DMS 273 (cell line): ENCODE data around the gene SLC37A2.
A peak's percentile ranks its signal among the peaks of the same experiment; 100 is the strongest.
"Not testable (repeated sequence)": the region's sequence is repeated elsewhere in the genome, so short reads cannot be mapped to it uniquely, and the experiment has no call there.

Experiments
- DNase-seq: peaks from one replicate; lab custom pipeline; 2025; ENCODE audit not compliant: unreplicated experiment; lab: John Stamatoyannopoulos, UW

Gene SLC37A2

DNA sequence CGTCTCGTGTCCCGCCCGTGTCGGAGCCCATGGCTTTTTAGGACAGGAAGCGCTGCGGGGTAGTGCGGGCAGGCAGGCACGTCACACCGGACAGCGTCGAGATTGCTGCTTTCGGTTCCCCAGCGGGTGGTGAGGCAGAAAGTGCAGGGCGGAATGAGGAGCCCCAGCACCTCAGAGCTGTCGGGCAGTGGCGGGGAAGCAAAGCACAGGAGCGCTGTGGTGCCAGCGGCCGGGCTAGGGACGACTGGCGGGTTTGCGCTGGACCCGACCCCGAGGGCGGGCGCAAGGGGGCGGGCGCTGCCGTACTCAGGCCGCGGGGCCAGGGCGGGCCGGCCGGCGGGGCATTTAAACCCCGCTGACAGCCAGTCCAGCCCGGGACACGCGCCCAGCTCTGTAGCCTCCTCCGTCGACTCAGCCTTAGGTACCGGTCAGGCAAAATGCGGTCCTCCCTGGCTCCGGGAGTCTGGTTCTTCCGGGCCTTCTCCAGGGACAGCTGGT is at the start of gene SLC37A2:
Gene SLC37A2, plus strand, starts transcription at position 375 of the 498 bp plus-strand sequence. Its CDS starts 63 bp downstream, at position 438.
- DNase-seq: peak; percentile 44

DNA sequence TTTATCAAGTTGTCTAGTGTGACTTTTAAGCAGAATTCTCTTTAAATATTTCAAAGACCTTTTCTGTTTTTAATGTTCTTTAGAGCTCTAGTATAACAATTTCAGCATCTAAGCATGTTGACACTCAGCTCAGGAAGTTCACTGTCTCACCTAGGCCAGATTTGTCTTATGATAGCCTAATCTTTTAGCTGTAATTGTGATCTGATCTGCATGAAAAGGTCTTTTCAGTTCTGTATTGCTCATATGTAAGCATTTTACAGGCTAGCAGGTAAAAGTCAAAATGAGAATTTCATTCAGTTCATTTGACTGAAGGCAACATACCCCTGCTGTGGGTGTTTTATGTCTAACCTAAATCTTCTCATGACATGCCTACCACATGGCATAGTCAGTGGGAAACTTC is 46.7 kb upstream of the SLC37A2 start:
- DNase-seq: no peak

DNA sequence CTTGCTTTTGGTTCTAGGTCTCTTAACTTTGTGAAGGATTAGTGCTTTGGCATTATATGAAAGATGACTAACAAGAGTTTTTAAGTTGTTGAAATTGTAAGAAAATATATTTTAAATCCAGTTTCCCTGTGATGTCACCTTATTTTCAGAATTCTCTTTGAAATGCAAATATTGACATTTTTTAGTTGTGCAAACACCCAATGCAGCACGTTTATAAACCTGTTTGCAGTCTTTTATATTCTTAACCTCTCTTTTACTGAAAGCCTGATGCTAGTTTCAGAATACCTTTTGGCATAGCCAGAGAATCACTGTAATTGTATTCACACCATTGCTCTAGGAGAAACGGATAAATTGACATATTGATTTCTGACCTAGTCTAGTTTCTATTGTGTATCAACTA is 42.8 kb upstream of the SLC37A2 start:
- no peak for DNase-seq

DNA sequence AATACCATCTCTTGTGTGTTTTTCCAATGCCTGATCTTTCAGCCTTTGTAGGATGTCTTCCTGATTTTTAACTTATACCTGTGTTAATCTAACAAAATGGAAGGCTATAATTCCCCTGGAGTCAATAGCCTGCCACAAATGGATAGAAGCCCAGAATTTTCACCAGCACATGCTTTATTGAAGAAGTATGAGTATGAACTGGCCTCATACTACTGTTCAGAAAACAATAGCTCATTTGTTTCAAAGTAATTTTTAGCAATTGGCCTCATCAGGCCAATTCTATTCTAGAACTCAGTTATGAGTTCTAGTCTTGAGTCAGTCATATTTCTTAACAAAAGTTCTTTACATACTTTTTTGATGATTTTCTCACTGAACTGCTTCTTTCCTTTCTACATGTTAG is 40.6 kb upstream of the SLC37A2 start:
- DNase-seq: no peak

DNA sequence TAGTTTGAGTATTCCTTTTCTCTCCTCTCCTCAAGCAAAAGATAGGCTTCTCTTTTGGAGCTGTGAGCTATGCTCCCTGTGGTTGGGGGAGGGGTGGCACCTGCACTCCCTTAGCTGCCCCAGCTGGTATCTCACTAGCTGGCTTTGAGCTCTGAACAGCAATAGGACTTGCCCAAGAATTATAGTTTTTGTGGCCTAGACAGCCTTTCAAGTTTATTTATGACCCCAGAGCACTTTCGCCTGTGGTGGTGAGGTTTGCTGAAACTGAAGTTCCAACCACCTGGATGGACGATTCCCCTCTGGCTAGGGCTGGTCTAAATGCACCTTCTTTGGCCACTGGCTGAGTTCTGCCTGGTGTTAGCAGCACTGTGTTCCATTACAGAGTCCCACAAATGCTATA is 37.1 kb upstream of the SLC37A2 start:
- DNase-seq: no peak

DNA sequence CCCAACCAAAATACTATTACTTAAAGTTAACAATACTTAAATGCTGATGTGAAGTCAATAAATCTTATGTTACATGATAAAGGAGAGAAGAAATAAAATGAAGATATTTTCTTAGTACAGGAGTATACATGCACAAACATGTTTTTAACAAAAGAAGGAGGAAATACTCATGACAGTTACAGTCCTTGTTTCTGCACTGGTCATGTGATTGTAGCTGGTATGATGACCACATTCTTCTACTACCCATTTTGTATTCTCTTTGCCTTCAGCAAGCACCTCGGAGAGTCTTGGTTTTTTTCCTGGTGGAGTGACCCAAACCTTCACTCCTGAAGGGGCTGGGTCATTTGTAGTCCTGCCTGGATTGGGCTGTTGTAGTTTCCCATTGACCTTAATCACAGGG is 33.7 kb upstream of the SLC37A2 start:
- DNase-seq: not testable (repeated sequence)

DNA sequence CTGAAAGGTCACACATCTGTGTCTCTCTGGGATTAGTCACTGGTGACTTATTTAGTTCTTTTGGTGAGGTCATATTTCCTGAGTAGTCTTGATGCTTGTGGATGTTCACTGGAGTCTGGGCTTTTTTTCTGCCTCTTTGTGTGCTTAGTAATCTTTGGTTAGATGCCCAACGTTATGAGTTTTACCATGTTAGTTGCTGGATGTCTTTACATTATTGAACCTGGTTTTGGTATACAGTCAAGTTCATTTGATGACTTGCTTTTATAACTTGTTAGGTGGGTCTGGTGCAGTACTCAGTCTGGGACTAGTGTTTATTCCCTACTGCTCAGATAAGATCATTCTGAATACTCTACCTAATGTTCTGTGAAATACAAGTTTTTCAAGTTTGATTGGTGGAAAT is 26.2 kb upstream of the SLC37A2 start:
- no peak for DNase-seq

DNA sequence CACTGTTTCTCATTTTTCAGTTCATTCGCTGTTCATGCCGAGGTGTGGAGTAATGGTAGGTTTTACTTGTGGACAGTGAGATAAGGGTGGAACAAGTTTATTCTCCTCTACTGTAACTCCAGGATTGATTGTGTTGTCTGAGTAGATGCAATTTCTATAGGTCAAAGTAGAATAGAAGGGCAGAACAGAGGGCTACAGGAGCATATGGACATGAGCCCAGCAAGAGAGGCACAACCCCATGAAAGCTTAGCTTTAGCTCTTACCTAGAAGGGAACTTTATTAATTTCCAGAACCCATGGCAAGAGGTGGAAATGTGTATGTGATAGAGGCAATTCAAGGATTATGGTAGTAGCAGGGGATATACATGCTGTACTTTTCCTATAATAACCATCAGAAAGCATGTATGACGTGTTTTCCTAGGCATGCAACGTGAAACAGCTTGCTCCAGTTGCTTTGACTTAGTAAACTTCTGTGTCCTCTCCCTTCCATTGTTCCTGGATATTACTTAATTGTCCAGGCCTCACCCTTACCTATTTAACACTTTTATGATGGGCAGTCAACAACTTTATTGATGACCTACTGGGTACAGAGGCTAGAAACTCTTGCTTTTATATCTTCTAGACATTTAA is 13.8 kb upstream of the SLC37A2 start:
- no peak for DNase-seq

DNA sequence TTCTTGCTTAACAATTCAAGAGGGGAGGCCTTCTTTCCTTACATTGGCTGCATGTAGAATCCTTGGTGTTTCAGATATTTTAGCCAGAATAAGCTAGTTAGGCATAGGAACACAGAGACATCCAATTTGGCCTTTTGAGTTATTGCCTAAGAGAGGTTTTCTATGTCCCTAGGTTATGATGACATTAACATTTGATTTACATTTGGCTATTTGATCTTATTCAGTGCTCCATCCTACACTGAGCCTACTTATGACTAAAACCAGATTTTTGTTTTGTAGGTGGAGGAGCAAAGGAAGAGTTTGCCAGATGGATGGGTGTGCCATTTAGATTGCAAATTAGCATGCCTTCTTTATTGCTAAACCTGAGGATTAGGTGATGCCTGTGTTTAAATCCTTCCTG is 11.1 kb upstream of the SLC37A2 start:
- DNase-seq: no peak

DNA sequence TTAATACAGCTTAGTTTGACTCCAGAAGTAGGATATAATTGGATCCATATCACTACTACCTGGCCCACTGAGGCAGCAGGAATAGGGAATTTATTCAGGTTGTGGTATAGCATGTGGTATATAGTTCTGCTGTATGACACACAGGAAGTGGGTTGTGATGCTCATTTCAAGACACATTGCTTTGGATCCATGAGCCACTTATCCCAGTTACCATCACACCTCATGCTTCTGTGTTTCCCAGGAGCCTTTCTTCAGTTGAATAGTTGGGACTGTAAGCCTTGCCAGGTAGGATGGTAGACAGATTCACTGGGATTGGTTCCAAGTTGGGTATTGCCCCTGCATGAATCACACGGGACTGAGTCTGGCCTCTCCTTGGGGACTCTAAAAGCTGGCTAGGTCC is 9.9 kb upstream of the SLC37A2 start:
- no peak for DNase-seq

DNA sequence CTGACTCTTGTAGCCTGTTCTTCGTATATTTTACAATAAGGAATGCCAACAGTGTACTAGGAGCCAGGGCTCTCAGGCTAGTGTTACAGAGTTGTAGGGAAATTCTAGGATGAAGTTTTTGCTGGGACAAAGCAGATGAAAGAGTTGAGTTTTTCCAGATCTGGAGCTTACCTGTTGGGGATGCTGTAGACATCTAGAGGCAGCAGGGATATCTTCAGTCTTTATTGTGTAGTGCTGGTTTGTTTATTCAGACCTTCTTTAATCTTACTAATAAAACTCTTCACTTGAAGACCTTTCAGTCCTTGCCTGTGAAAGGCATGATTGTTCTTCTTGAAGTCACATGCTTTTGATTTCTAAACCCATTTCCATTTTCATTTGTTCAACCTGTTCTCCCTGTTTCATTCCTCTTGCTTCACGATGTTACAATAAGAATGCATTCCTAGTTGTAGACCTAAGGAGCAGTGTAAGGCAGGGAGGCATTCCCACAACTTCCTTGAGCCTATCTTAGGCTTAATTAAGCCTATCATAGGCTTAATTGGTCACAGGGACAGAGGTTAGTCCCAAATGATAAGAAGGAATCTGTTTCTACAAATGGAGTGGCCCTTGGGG is 7.9 kb upstream of the SLC37A2 start:
- DNase-seq: no peak

DNA sequence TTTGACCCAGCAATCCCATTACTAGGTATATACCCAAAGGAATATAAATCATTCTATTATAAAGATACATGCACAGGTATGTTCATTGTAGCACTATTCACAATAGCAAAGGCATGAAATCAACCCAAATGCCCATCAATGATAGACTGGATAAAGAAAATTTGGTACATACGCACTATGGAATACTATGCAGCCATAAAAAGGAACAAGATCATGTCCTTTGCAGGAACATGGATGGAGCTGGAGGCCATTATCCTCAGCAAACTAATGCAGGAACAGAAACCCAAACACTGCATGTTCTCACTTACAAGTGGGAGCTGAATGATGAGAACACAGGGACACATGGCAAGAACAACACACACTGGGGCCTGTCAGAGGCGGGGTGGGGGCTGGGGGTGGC is 7.0 kb upstream of the SLC37A2 start:
- not testable (repeated sequence) for DNase-seq

DNA sequence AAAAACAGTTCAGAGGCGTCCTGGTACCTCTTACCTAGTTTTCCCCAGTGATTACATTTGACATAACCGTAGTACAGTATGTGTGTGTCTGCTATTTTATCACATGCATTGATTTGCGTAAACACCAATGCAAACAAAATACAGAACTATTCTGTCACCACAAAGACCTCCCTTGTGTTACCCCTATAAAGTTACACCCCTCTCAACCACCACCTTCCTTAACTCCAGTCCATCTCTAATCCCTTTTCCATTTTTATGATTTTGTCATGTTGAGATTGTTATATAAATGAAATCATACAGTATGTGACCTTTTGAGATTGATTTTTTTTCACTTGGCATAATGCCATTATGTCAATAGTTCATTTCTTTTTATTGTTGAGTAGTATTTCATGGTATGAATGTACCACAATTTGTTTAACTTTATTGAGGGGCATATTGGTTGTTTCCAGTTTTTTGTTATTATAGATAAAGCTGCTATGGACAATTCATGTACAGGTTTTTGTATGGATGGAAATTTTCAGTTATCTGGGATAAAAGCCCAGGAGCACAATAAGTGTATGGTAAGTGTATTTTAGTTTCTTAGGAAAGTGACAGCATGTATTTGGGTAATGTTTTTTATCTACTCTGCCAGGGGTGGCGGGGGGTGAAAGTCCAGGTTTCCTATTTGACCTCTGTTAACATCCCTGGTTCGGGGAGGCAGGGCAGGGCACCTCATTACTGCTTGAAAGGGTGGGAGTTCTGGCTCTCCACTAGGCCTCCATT is 6.0 kb upstream of the SLC37A2 start:
- peak; percentile 2 for DNase-seq

DNA sequence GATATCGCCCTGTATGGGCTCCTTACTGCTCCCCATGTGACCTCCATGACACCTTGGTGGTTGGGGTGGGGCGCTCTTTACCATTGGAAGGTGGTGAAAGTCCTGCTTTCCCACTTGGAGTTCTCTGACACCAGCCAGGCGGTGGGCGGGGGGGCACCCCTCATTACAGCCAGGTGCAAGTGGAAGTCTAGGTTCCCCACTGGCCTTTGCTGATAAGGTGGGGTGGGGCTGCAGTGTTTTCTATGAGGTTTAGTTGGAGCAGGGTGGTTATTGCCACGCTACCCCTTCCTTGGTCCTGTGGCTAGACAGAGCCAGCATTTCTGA is 5.5 kb upstream of the SLC37A2 start:
- no peak for DNase-seq

DNA sequence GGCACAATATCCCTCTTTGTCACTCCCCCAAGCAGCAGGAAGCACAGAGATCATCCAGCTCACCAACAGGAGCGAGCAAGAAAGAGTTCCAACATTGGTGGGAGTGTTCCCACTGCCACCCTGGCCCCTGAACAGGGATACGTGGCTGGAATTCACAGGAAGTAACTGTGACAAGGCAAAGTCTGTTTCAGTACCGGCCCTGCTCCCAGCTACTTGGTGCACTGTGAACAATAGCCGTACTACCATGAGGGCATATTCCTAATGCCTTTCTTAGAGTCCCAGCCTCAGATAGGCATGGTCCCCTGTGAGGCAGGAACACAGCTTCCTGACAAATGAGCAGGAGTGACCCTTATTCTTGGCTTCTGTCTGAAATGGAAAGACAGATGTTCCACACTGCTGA is 1.8 kb upstream of the SLC37A2 start:
- no peak for DNase-seq

DNA sequence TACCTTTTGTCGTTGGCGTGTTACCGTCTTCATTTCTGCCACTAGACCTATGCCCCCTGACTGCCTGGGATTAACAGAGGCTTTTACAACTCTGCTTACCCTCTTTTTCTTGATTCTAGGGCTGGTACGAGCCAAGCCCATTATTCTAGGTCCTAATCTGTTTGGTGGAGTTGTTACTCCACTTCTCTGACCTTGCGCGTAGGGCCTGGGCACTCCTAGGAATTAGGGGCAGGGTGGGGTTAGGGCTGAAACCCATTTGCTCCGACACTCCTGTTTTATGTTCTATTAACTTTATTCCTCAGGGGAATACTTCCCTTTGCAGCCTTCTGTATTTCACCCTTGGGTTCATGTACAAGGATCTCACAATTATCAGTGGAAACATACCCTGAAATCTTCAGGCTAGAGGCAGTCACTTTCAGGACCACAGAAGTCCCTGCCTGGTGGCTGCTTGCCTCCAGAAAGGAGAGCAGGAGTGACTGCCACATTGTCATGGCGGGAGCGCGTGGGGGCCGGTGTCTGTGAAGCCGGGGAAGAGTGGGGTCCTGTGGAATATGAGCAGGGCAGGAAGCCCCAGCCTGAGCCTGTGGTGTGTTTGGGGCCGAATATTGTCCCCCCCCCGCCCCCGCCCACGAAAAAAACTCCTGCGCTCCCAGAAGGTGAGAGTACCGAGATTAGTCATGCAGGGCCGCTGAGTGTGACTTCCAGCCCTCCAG is 731 bp upstream of the SLC37A2 start:
- no peak for DNase-seq

DNA sequence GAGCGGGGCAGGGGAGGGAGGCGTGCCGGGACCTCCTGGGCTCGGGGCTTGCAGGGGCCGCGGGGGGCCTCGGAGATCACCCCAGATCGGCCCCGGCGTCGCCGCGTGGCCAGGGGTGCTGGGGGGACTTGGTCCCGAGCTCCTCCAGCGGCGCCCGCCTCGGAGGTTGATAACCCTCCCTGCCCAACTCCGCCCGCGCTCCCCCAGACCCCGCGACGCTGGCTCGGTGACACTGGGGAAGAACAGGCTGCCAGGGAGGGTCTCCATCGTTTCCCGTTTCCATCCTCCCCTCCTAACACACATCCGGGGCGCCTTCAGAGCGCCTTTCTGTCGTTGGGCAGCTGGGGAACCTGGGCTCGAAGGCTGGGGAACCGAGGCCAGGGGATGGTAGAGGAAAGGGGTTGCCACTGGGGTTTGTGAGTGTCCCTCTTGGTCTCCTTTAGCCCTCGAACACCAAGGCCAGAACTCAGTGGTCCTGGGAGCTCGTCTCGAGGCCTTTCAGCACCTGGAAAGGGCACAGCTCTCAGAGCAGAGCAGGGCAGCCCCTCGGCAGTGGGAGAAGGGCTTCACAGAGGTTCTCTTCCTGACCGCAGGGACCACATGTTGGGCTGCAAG is 431 bp downstream of the SLC37A2 start:
- DNase-seq: no peak

DNA sequence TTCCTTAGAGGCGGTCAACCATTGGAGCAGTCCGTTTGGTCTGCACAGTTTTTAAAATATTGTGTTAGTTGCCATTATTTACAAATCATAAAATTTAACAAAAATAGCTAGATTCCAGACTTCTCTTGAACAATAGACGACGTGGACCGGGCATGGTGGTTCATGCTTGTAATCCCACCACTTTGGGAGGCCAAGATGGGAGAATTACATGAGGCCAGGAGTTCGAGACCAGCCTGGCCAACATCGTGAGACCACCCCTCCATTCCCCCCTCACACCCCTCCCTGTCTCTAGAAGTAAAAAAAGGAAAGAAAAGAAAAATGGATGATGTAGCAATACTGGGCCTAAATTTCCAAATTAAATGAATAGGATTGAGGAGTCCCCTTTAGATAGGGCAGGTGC is 965 bp downstream of the SLC37A2 start:
- DNase-seq: no peak

DNA sequence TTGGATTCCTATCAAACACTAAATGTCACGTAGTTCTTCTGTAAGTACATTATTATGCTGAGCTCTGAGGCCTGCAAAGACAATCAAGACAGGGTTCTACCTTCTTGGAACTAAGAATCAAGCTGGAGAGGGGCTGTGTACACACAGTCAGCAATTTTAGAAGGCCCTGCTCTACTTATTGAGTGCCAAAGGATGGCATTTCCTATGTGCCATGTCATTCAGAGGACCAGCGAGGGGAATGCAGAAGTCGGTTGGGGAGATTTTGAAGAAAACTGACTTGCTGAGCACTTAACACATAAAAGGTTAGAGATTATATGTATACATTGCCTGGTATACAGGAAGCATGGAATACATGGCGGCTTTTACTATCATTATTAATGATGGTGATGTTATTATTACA is 5.3 kb downstream of the SLC37A2 start:
- no peak for DNase-seq

DNA sequence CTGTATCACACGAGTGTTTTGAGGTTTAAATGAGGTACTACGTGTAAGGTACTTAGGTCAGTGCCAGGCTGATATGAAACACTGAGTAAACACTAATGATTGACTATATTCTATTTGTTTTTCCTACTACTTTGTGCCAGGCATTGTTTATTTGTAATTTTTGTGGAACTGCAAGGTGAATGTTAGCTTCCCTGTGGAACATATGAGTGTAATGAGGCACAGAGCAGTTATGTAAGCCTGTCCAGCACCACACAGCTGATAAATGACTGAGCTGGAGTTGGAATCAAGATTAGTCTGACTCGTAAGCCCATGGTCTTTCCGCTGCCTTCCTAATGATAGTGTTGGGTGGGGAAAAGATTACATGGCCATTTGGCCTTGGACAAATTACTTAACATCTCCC is 5.9 kb downstream of the SLC37A2 start:
- DNase-seq: no peak

DNA sequence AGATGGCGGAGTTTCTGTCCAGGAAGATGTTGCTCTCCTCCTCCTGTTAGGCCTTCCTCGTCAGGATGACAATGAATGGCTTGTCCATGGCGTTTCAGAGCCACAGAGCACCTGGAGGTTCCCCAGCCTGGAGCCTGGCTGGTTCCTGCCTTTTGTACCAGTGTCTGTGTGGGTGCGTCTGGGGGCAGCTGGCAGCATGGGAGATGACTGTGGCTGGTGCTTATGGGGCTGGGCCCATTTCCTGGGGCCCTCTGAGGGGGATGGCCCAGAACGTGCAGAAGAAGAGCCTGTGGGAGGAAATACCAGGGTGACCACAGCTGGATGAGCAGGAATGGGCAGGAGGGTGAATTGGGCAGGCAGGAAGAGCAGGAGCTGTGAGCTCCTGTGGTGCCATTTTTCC is 6.7 kb downstream of the SLC37A2 start:
- no peak for DNase-seq
